Naive thymus-derived CD4-positive, alpha-beta T cell (primary cell): Measurements from ENCODE around the gene TDRD10. TPM values are rescaled to one million over a fixed set of nuclear protein-coding genes. Genes with fewer than 3 reads are reported as not detected.
A peak's percentile ranks its signal among the peaks of the same experiment; 100 is the strongest.

Experiments
- ATAC-seq: fragments of 150-1000 bp; cut with Tn5 transposase; 2 replicates; pipeline ENCODE4 v1.10.0; 2021; ENCODE audit warnings: mild to moderate bottlenecking, moderate library complexity
- CTCF ChIA-PET: fragments of 350-600 bp; sonication (Branson Sonifier 250); formaldehyde crosslinking; loops from one replicate; lab custom pipeline; 2021; ENCODE audit warnings: antibody characterized with exemption; lab: Charles Lee
- POLR2A ChIA-PET: fragments of 350-600 bp; sonication (Branson Sonifier 250); formaldehyde crosslinking; loops from one replicate; lab custom pipeline; 2021; ENCODE audit warnings: antibody characterized with exemption, inconsistent platforms; lab: Charles Lee
- DNase-seq, 9 donors: peaks; one replicate each; pipeline versions ENCODE4 v3.0.0 to v3.0.0-alpha.2; 2020 to 2022; ENCODE audit warnings: mixed read lengths in 1 of 9
- H3K27ac ChIP-seq: one replicate; pipeline ENCODE4 v1.7.0; 2013; ENCODE audit warnings: mild to moderate bottlenecking, low read depth, low read length, moderate library complexity
- H3K27me3 ChIP-seq, 2 donors: one replicate each; pipeline ENCODE4 v1.7.0; 2013; ENCODE audit warnings: low read length in 2 of 2, mild to moderate bottlenecking in 2 of 2, moderate library complexity in 2 of 2; ENCODE audit not compliant: control insufficient read depth in 2 of 2, insufficient read depth in 2 of 2
- H3K36me3 ChIP-seq, 3 experiments: 1 replicate in 2 of 3; 2 replicates in 1 of 3; pipeline ENCODE4 v1.7.0; 2013; ENCODE audit warnings: low read length in 3 of 3, mild to moderate bottlenecking in 3 of 3, moderate library complexity in 1 of 3; ENCODE audit not compliant: insufficient read depth in 3 of 3, control insufficient read depth in 2 of 3
- H3K4me1 ChIP-seq, 2 donors: one replicate each; pipeline ENCODE4 v1.7.0; 2013; ENCODE audit warnings: low read length in 2 of 2, mild to moderate bottlenecking in 2 of 2, moderate library complexity in 1 of 2; ENCODE audit not compliant: control insufficient read depth in 2 of 2, insufficient read depth in 2 of 2
- H3K4me3 ChIP-seq: 2 replicates; pipeline ENCODE4 v1.7.0; 2013; ENCODE audit warnings: mild to moderate bottlenecking, low read length
- H3K9me3 ChIP-seq, 3 experiments: 1 replicate in 2 of 3; 2 replicates in 1 of 3; pipeline ENCODE4 v1.7.0; 2013; ENCODE audit warnings: low read length in 3 of 3; ENCODE audit not compliant: control insufficient read depth in 2 of 3
- H3K27ac Mint-ChIP-seq, 9 donors: one replicate each; pipeline ENCODE4 v1.8.0; 2020 to 2022; ENCODE audit warnings: mixed read lengths in 9 of 9, mild to moderate bottlenecking in 8 of 9, moderate library complexity in 5 of 9, inconsistent platforms in 2 of 9
- H3K27me3 Mint-ChIP-seq, 5 donors: one replicate each; pipeline ENCODE4 v1.8.0; 2021 to 2022; ENCODE audit warnings: mixed read lengths in 5 of 5, mild to moderate bottlenecking in 1 of 5
- H3K36me3 Mint-ChIP-seq, 5 donors: one replicate each; pipeline ENCODE4 v1.8.0; 2020 to 2022; ENCODE audit warnings: mixed read lengths in 5 of 5, mild to moderate bottlenecking in 3 of 5, inconsistent platforms in 1 of 5
- H3K4me1 Mint-ChIP-seq, 7 donors: one replicate each; pipeline ENCODE4 v1.8.0; 2020 to 2022; ENCODE audit warnings: mixed read lengths in 7 of 7, mild to moderate bottlenecking in 3 of 7, inconsistent platforms in 1 of 7
- H3K4me3 Mint-ChIP-seq, 10 donors: one replicate each; pipeline ENCODE4 v1.8.0; 2020 to 2022; ENCODE audit warnings: mild to moderate bottlenecking in 10 of 10, mixed read lengths in 10 of 10, moderate library complexity in 6 of 10, inconsistent platforms in 2 of 10
- H3K9me3 Mint-ChIP-seq, 11 donors: one replicate each; pipeline ENCODE4 v1.8.0; 2020 to 2022; ENCODE audit warnings: mixed read lengths in 11 of 11, mild to moderate bottlenecking in 4 of 11, inconsistent platforms in 1 of 11, moderate library complexity in 1 of 11
- intact Hi-C, 2 donors: fragments of 100-400 bp; cut with micrococcal nuclease; formaldehyde crosslinking; loops; one replicate each; pipeline ENCODE4 v1.15.1; 2023
- polyA plus RNA-seq, 2 donors: library from polyadenylated mRNA; unstranded; fragments of 300-500 nt; fragmentation: Illumina TruSeq; gene quantifications; one replicate each; pipeline ENCODE4 v1.2.3, GENCODE V29; 2021
- total RNA-seq, 6 experiments: library from RNA in 5 of 6; stranded (reverse) in 5 of 6; gene quantifications; 1 replicate in 5 of 6; 2 replicates in 1 of 6; pipeline ENCODE4 v1.2.3 and lab custom pipeline; 2021 to 2026

The TDRD10 gene
- total and polyA plus RNA-seq, 7 experiments from 2014 or later = 0.29 TPM; not detected in 6

DNA sequence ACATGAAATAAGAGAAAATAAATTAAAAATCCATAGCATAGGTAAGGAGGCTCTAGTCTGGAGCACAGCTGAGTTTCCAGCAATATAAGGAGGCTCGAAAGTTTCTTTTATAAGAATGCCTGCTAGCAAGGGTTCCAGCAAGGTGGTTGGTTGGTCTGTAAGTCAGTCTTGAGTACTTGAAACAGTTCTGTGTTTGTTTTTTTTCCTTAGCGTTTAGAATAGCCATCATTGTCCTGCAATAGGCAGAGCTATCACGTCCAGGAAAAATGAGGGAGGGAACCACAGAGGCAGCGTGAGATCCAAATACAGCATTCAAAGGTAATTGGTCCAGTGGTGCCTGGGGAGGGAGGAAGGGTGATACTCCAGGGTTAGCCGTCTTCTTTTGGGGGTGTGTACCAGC, 48.1 kb downstream of the TDRD10 start:
- ATAC-seq (no peak), DNase-seq (no peak)
- intact Hi-C loops = loop anchor here in 1 of 2 donors (10.0 kb wide), 1 partner anchor 365 kb away; no protein-coding TSS in a partner anchor
- H3K4me1 Mint-ChIP-seq = peaks cover 12 to 36% (median 29%) of the 10 kb centered on the region in 7 donors
- POLR2A ChIA-PET = no interaction called here
- H3K27me3 Mint-ChIP-seq = no peaks in the 10 kb centered on the region
- Histone ChIP-seq H3K36me3 (peaks cover 31 to 62% (median 35%) of the 10 kb centered on the region in 3 experiments), H3K27ac (no peak overlapping the region), H3K9me3 (no peaks in the 10 kb centered on the region), H3K4me3 (no peak overlapping the region), H3K27me3 (no peaks in the 10 kb centered on the region), H3K4me1 (no peaks in the 10 kb centered on the region)
- no peak overlapping the region for H3K4me3 Mint-ChIP-seq
- H3K36me3 Mint-ChIP-seq = peaks cover 11 to 34% (median 14%) of the 10 kb centered on the region in 5 donors
- H3K27ac Mint-ChIP-seq = peak overlapping the region in 2 of 9 donors; percentile 11 to 65
- peaks cover 0 to 2% (median 0%) of the 10 kb centered on the region in 11 donors for H3K9me3 Mint-ChIP-seq
- CTCF ChIA-PET = interaction anchor here (1.1 to 2.0 kb wide), 2 partner anchors 70 to 333 kb away, joined by 3 to 5 read pairs; no protein-coding TSS in a partner anchor

DNA sequence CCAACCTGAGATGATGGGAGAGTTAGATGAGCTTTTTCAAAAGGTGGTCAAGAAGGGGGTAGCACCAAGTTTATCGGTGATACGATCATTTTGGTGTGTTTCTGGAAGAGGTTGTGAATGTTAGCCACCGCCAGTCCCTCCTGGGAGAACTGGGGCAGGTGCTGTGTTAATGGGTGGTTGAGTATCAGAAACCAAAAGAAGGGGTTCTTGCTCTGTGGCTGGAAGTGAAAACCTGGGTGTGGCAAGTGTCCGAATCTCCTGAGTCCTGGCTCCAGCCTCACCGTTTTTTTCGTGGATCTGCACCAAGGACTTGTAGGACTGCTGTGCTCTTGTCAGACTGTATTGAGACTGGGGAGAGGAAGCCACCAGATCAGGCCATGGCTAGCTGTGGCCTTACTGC, 48.6 kb downstream of the TDRD10 start:
- no peak overlapping the region for H3K27ac ChIP-seq
- peaks cover 35 to 68% (median 35%) of the 10 kb centered on the region in 3 experiments for H3K36me3 ChIP-seq
- no peak for ATAC-seq
- H3K27me3 ChIP-seq = no peaks in the 10 kb centered on the region
- POLR2A ChIA-PET = no interaction called here
- Mint-ChIP-seq H3K9me3 (peaks cover 0 to 2% (median 0%) of the 10 kb centered on the region in 11 donors), H3K4me1 (peaks cover 12 to 42% (median 35%) of the 10 kb centered on the region in 7 donors), H3K4me3 (no peak overlapping the region), H3K27ac (peak overlapping the region in 2 of 9 donors; percentile 32 to 33), H3K27me3 (no peaks in the 10 kb centered on the region), H3K36me3 (peaks cover 12 to 40% (median 17%) of the 10 kb centered on the region in 5 donors)
- intact Hi-C loops = loop anchor here in 1 of 2 donors (10.0 kb wide), 1 partner anchor 366 kb away; no protein-coding TSS in a partner anchor
- H3K9me3 ChIP-seq = no peaks in the 10 kb centered on the region
- CTCF ChIA-PET = interaction anchor here (2.0 kb wide), 1 partner anchor 71 kb away, joined by 5 read pairs; no protein-coding TSS in a partner anchor
- H3K4me1 ChIP-seq = no peaks in the 10 kb centered on the region
- DNase-seq = no peak
- H3K4me3 ChIP-seq = no peak overlapping the region

DNA sequence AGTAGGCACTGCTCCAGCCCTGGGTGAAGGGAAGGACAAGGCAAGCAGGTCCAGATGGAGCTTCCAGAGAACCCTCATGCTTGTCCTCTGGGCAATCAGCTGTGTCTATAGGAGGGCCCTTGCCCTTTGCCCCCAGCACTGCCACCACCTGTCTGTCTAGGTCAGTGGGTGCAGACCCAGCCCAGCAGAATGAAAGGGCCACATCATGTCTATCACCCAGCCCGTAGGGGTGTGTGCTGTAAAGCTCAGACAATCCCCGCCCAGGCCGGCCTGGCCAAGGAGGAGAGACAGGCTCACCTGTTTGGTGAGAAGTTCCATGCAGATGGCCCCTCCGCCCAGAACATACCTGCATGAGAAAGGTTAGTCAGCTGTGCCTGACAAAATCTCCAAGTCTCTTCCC, 49.5 kb downstream of the TDRD10 start:
- no peak for ATAC-seq
- CTCF ChIA-PET = interaction anchor here (2.0 kb wide), 1 partner anchor 72 kb away, joined by 5 read pairs; no protein-coding TSS in a partner anchor
- Mint-ChIP-seq H3K27ac (no peak overlapping the region), H3K9me3 (peaks cover 0 to 2% (median 0%) of the 10 kb centered on the region in 11 donors), H3K27me3 (no peaks in the 10 kb centered on the region), H3K4me1 (peaks cover 18 to 50% (median 41%) of the 10 kb centered on the region in 7 donors), H3K4me3 (no peak overlapping the region), H3K36me3 (peaks cover 12 to 42% (median 20%) of the 10 kb centered on the region in 5 donors)
- intact Hi-C loops = loop anchor here in 1 of 2 donors (10.0 kb wide), 1 partner anchor 367 kb away; no protein-coding TSS in a partner anchor
- no peak for DNase-seq
- H3K27ac ChIP-seq = no peak overlapping the region
- H3K27me3 ChIP-seq = no peaks in the 10 kb centered on the region
- H3K4me3 ChIP-seq = no peak overlapping the region
- H3K36me3 ChIP-seq = peaks cover 35 to 75% (median 35%) of the 10 kb centered on the region in 3 experiments
- POLR2A ChIA-PET = no interaction called here
- H3K9me3 ChIP-seq = no peaks in the 10 kb centered on the region
- H3K4me1 ChIP-seq = peaks cover 3 to 5% of the 10 kb centered on the region in 2 donors

DNA sequence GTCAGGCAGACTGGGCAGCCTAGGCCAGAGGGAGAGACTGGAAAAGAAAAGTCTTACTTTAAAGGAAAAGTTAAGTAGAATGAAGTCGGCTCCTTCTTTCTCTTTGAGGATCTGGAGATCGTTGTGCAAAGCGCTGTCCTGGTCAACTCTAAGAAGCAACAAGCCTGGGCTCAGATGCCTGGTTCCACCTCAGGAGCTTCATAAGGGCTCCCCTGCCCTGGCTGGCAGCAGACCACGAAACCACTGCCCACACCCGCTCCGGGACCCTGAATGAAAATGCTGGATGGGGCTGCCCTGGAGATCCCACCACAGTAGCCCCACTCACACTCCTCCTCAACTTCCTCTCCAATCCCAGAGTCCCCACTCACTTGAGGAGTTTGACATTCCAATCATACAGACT, 50.0 kb downstream of the TDRD10 start:
- DNase-seq = no peak
- Histone ChIP-seq H3K9me3 (no peaks in the 10 kb centered on the region), H3K27me3 (no peaks in the 10 kb centered on the region), H3K27ac (no peak overlapping the region), H3K36me3 (peaks cover 35 to 75% (median 35%) of the 10 kb centered on the region in 3 experiments), H3K4me3 (no peak overlapping the region), H3K4me1 (peaks cover 8 to 11% of the 10 kb centered on the region in 2 donors)
- ChIA-PET CTCF (no interaction called here), POLR2A (interaction anchor here (0.9 kb wide), 1 partner anchor 73 kb away, joined by 3 read pairs; no protein-coding TSS in a partner anchor)
- Mint-ChIP-seq H3K4me3 (no peak overlapping the region), H3K4me1 (peaks cover 21 to 56% (median 45%) of the 10 kb centered on the region in 7 donors), H3K9me3 (peaks cover 0 to 2% (median 0%) of the 10 kb centered on the region in 11 donors), H3K27ac (no peak overlapping the region), H3K27me3 (no peaks in the 10 kb centered on the region), H3K36me3 (peaks cover 12 to 42% (median 20%) of the 10 kb centered on the region in 5 donors)
- intact Hi-C loops = loop anchor here in 1 of 2 donors (10.0 kb wide), 1 partner anchor 367 kb away; no protein-coding TSS in a partner anchor
- no peak for ATAC-seq

DNA sequence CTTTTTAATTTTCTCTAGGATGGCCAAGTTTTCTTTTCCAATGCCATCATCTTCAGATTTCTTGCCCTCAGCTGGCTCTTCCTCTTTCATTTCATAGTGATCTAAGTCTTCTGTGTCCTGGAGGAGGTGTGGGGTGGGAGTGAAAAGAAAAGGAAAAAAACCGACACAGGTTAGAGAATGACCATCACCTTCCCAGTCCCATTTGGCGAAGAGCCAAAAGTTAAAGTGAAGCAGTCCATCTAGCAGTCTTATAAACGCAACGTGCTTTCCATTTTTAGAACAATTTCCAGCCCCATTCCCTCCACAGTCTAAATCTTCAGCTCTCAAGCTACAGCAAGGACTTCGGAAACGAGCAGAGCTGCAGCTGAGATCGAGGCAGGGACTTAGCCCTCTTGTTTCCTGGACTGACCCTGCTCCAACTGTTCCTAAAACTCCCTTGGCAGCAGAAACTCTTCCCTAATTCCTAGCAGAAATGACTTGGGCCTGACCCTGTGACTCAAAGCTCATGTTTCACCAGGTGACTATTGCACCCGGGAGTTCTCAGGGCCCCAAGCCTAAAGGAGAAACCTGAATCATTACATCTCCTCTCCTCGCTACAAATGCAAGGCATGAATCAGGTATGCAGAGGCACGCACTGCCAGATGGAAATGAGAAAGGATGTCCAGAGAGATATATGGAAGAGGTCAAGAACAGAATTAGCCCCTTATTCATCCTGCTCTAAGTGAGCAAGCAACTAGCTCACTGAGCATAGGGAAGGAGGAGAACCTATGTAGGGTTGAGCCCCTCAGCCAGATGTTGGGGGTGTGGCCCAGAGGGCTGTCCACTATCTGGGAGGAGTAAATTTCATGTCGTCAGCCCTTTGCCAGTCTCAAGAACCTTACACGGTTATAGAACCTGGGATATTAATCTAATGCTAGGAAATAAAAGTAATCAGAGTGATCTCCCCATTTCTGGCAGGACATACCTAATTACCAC, 51.3 kb downstream of the TDRD10 start:
- peaks cover 35 to 75% (median 35%) of the 10 kb centered on the region in 3 experiments for H3K36me3 ChIP-seq
- DNase-seq (no peak), ATAC-seq (no peak)
- H3K27ac ChIP-seq = no peak overlapping the region
- intact Hi-C loops = loop anchor here in 1 of 2 donors (10.0 kb wide), 1 partner anchor 369 kb away; no protein-coding TSS in a partner anchor
- peaks cover 13 to 18% of the 10 kb centered on the region in 2 donors for H3K4me1 ChIP-seq
- H3K27ac Mint-ChIP-seq = peak overlapping the region in 1 of 9 donors; percentile 30
- ChIA-PET CTCF (no interaction called here), POLR2A (interaction anchor here (0.6 to 0.9 kb wide), 4 partner anchors 62 to 277 kb away, joined by 3 read pairs; no protein-coding TSS in a partner anchor)
- peaks cover 23 to 65% (median 51%) of the 10 kb centered on the region in 7 donors for H3K4me1 Mint-ChIP-seq
- no peak overlapping the region for H3K4me3 Mint-ChIP-seq
- no peaks in the 10 kb centered on the region for H3K9me3 Mint-ChIP-seq
- H3K27me3 Mint-ChIP-seq = no peaks in the 10 kb centered on the region
- no peak overlapping the region for H3K4me3 ChIP-seq
- peaks cover 12 to 49% (median 20%) of the 10 kb centered on the region in 5 donors for H3K36me3 Mint-ChIP-seq
- H3K9me3 ChIP-seq = no peaks in the 10 kb centered on the region
- H3K27me3 ChIP-seq = no peaks in the 10 kb centered on the region

DNA sequence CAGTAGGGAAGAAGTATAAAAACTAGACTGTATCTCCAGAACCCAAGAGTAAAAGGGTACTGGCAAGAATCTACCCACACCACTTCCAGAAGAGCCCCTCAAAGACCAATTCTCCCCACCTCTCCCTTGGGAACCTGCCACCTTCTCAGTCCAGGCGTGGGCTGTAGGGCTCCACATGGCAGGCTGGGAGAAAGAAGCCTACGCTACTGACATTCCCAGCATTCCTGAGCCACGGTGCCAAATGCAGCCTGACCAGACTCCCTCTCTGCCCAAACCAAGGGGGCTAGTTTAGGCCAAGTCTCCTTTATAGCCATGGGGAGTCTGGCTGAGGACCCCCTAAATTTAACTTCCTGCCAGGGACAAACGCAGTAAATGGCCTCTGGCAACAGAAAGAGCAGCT, 54.4 kb downstream of the TDRD10 start:
- DNase-seq (no peak), ATAC-seq (no peak)
- CTCF ChIA-PET = interaction anchor here (0.6 to 1.0 kb wide), 3 partner anchors 11 to 398 kb away, joined by 3 to 6 read pairs (median 4); no protein-coding TSS in a partner anchor
- POLR2A ChIA-PET = interaction anchor here (0.6 to 1.2 kb wide), 2 partner anchors 43 to 337 kb away, joined by 3 to 4 read pairs; no protein-coding TSS in a partner anchor
- peak overlapping the region; percentile 29 to 96 (median 90) for H3K4me3 Mint-ChIP-seq
- H3K9me3 ChIP-seq = no peaks in the 10 kb centered on the region
- H3K4me1 ChIP-seq = peaks cover 18 to 23% of the 10 kb centered on the region in 2 donors
- H3K27ac ChIP-seq = peak overlapping the region; percentile 86
- peaks cover 11 to 35% (median 13%) of the 10 kb centered on the region in 5 donors for H3K36me3 Mint-ChIP-seq
- H3K27me3 ChIP-seq = no peaks in the 10 kb centered on the region
- intact Hi-C loops = loop anchor here (2.0 to 10.0 kb wide), 5 partner anchors 76 to 372 kb away; partner anchors contain the start of gene IL6R (in 1 of the 2)
- peaks cover 0 to 4% (median 0%) of the 10 kb centered on the region in 11 donors for H3K9me3 Mint-ChIP-seq
- peak overlapping the region in 8 of 9 donors; percentile 12 to 95 (median 90) for H3K27ac Mint-ChIP-seq
- peaks cover 27 to 49% (median 35%) of the 10 kb centered on the region in 3 experiments for H3K36me3 ChIP-seq
- H3K4me1 Mint-ChIP-seq = peaks cover 23 to 56% (median 44%) of the 10 kb centered on the region in 7 donors
- no peaks in the 10 kb centered on the region for H3K27me3 Mint-ChIP-seq
- H3K4me3 ChIP-seq = peak overlapping the region; percentile 81
